Transverse colon (tissue), 3 donors: ENCODE results near the gene CCDC121.

ENCODE experiments used
- EP300 ChIP-seq: sonication (generic); formaldehyde crosslinking; IDR thresholded peaks from one replicate; pipeline ENCODE4 v1.6.1; 2017; ENCODE audit warnings: antibody characterized with exemption, low read depth
- TF ChIP-seq, protein P1 (sequence below), 5 experiments: fragments of 200-600 bp in 3 of 5; fragments of 450-650 bp in 2 of 5; sonication (generic) in 3 of 5; IDR thresholded peaks; 1 replicate in 2 of 5; 2 replicates in 3 of 5; pipeline ENCODE4 v1.5.1; 2016 to 2017; ENCODE audit warnings: antibody characterized with exemption in 5 of 5, inconsistent platforms in 3 of 5, mild to moderate bottlenecking in 2 of 5, moderate library complexity in 1 of 5

DNA sequence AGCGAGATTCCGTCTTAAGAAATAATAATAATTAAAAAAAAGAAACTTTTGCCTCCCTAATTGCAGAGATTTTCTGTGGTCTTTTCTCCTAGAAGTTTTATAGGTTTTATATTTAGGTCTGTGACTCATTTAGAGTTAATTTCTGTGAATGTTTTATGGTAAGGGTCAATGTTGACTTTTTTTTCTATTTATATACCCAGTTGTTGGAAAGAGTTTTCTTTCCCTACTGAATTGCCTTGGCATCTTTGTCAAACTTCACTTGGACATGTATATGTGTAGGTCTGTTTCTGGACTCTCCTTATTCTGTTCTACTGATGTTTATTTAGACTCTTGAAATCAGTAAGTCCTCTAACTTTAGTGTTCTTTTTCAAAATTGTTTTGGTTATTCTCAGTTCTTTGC lies 40.5 kb downstream of the CCDC121 start:
- TF ChIP-seq, protein P1, sequence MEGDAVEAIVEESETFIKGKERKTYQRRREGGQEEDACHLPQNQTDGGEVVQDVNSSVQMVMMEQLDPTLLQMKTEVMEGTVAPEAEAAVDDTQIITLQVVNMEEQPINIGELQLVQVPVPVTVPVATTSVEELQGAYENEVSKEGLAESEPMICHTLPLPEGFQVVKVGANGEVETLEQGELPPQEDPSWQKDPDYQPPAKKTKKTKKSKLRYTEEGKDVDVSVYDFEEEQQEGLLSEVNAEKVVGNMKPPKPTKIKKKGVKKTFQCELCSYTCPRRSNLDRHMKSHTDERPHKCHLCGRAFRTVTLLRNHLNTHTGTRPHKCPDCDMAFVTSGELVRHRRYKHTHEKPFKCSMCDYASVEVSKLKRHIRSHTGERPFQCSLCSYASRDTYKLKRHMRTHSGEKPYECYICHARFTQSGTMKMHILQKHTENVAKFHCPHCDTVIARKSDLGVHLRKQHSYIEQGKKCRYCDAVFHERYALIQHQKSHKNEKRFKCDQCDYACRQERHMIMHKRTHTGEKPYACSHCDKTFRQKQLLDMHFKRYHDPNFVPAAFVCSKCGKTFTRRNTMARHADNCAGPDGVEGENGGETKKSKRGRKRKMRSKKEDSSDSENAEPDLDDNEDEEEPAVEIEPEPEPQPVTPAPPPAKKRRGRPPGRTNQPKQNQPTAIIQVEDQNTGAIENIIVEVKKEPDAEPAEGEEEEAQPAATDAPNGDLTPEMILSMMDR (IDR thresholded peaks at IDR 0.05): no peak
- no peak for TF ChIP-seq EP300
